Psoas muscle (tissue), 8 donors: ENCODE data around the gene RPL29. TPM values are rescaled to one million over a fixed set of nuclear protein-coding genes. Genes with fewer than 3 reads are reported as not detected.
A peak's percentile ranks its signal among the peaks of the same experiment; 100 is the strongest.
"Not testable (repeated sequence)": the region's sequence is repeated elsewhere in the genome, so short reads cannot be mapped to it uniquely, and the experiment has no call there.

Experiments
- ATAC-seq, 4 donors: fragments of 200-7000 bp; cut with Tn5 transposase; one replicate each; pipeline ENCODE4 v1.9.1; 2020; ENCODE audit warnings: moderate library complexity in 3 of 4, mild to moderate bottlenecking in 2 of 4
- DNase-seq, 2 donors: peaks; one replicate each; pipeline ENCODE4 v3.0.0-alpha.2; 2020
- H3K27ac ChIP-seq: fragments of 200-600 bp; one replicate; pipeline ENCODE4 v1.8.0; 2022
- H3K27me3 ChIP-seq, 3 donors: fragments of 200-600 bp in 1 of 3; one replicate each; pipeline versions ENCODE4 v1.6.1 to v1.8.0; 2013 to 2022; ENCODE audit warnings: low read length in 2 of 3, mild to moderate bottlenecking in 2 of 3, moderate library complexity in 1 of 3; ENCODE audit not compliant: insufficient read depth in 3 of 3
- H3K36me3 ChIP-seq, 2 donors: fragments of 200-600 bp in 1 of 2; one replicate each; pipeline versions ENCODE4 v1.6.1 to v1.8.0; 2013 to 2022; ENCODE audit warnings: low read depth in 1 of 2, mild to moderate bottlenecking in 1 of 2, moderate library complexity in 1 of 2; ENCODE audit not compliant: insufficient read depth in 1 of 2
- H3K4me1 ChIP-seq: fragments of 200-600 bp; one replicate; pipeline ENCODE4 v1.8.0; 2022
- H3K4me3 ChIP-seq: fragments of 200-600 bp; one replicate; pipeline ENCODE4 v1.8.0; 2022; ENCODE audit warnings: mild to moderate bottlenecking
- H3K9me3 ChIP-seq: fragments of 200-600 bp; one replicate; pipeline ENCODE4 v1.8.0; 2022
- CTCF ChIP-seq: fragments of 200-600 bp; IDR thresholded peaks from one replicate; pipeline ENCODE4 v1.8.0; 2022; ENCODE audit warnings: antibody characterized with exemption
- WGBS, 3 donors: extraction: QIAGEN DNeasy Blood & Tissue Kit; methylation state at CpG; one replicate each; pipeline versions ENCODE4 v1.1.6 to v1.1.7; 2013; 5-methylcytosine and 5-hydroxymethylcytosine counted together
- intact Hi-C, 2 donors: fragments of 100-400 bp; cut with DNase I; formaldehyde crosslinking; loops; one replicate each; pipeline versions ENCODE4 v1.11.0 to v1.14.2; 2022
- long read RNA-seq, 2 donors: library from polyadenylated mRNA; unstranded; transcript quantifications; one replicate each; pipeline ENCODE4 v2.0.0, GENCODE V29; 2021
- polyA plus RNA-seq, 3 donors: library from polyadenylated mRNA; stranded (reverse); fragments of 200-250 nt; gene quantifications; one replicate each; pipeline ENCODE4 v1.2.3, GENCODE V29; 2013
- total RNA-seq, 4 donors: library from RNA; stranded (reverse); fragmentation: NEBNext Ultra II Directional in 2 of 4; extraction: Animal tissue kit (Norgen Biotek cat#: 25700) in 2 of 4; gene quantifications; one replicate each; pipeline versions ENCODE4 v1.2.1 to v1.2.4, GENCODE V29; 2021 to 2023
- donor health status: healthy with polysubstance abuse.
- donor health status: DM: no; HTN: no; CAD: no; lungs with moderate emphysema.
- donor health status: Bipolar disorder and iron deficiency.
- donor health status: healthy.
- donor health status: DM: yes; HTN: yes; CAD: no.
- donor health status: DM: no; HTN: no; CAD: no.
- donor health status: DM: no; HTN: no; CAD: no.
- donor health status: DM: yes; HTN: yes; CAD: no.

Gene RPL29
- total RNA-seq (1,000 to 10,000 TPM; 1,113 to 1,294 (median 1,226) TPM), polyA plus RNA-seq (1,000 to 10,000 TPM; 2,395 to 2,767 (median 2,598) TPM)
- long read RNA-seq, donor 1, transcript RPL29-201 (4 exons, 723 nt): major isoform, 166 of 210 reads
- long read RNA-seq, donor 1, partial matches to known transcripts: 41 of 210 reads
- long read RNA-seq, donor 1, other reads (novel, unspliced or antisense): 2 of 210 reads
- long read RNA-seq, donor 2, transcript RPL29-201 (4 exons, 723 nt): major isoform, 201 of 230 reads
- long read RNA-seq, donor 2, partial matches to known transcripts: 18 of 230 reads
- long read RNA-seq, donor 2, other reads (novel, unspliced or antisense): 10 of 230 reads

- Histone ChIP-seq H3K9me3 (no peaks in the 10 kb centered on the region), H3K4me3 (peak within 1 kb of the TSS; percentile 89), H3K4me1 (peaks cover 28% of the 10 kb centered on the region), H3K27ac (peak within 1 kb of the TSS; percentile 83), H3K36me3 (peaks cover 10 to 40% of the 10 kb centered on the region in 2 donors), H3K27me3 (no peaks in the 10 kb centered on the region)
- TF ChIP-seq CTCF: no peak
- ATAC-seq (peak; percentile 92 to 96 (median 94)), DNase-seq (peak; percentile 90 to 94)
- 0 to 1% (median 0%) methylated on average over 38 to 40 of the region's 40 CpGs for WGBS, 3 donors
- intact Hi-C loops: loop anchor here in 1 of 2 donors (1.0 kb wide), 1 partner anchor 53 kb away; the partner anchor contains the start of gene PARP3
These were observed at the start of gene RPL29 for GRCh38 chr3:51995346-51996163. TSS of gene RPL29 (minus strand) at chr3:51995895. CDS start at chr3:51995461, 434 bp downstream.

GRCh38 chr3:52044869-52045619 lies 49.3 kb upstream of the RPL29 start:
- 93 to 96% (median 95%) methylated on average over 14 to 18 of the region's 18 CpGs for WGBS, 3 donors
- Histone ChIP-seq H3K4me1 (peaks cover 29% of the 10 kb centered on the region), H3K4me3 (no peak overlapping the region), H3K36me3 (peaks cover 3 to 16% of the 10 kb centered on the region in 2 donors), H3K27me3 (no peaks in the 10 kb centered on the region), H3K27ac (no peak overlapping the region), H3K9me3 (no peaks in the 10 kb centered on the region)
- intact Hi-C loops: no loop called here
- ATAC-seq: no peak
- no peak for TF ChIP-seq CTCF
- DNase-seq: no peak

GRCh38 chr3:52043750-52044149 lies 48.1 kb upstream of the RPL29 start:
- H3K27ac ChIP-seq: no peak overlapping the region
- 56 to 64% (median 60%) methylated on average over 6 of the region's 6 CpGs for WGBS, 3 donors
- H3K4me3 ChIP-seq: no peak overlapping the region
- no peak for TF ChIP-seq CTCF
- peaks cover 31% of the 10 kb centered on the region for H3K4me1 ChIP-seq
- ATAC-seq: no peak
- no peak for DNase-seq
- H3K27me3 ChIP-seq: no peaks in the 10 kb centered on the region
- peaks cover 0 to 4% of the 10 kb centered on the region in 2 donors for H3K36me3 ChIP-seq
- H3K9me3 ChIP-seq: no peaks in the 10 kb centered on the region
- intact Hi-C loops: loop anchor here in 1 of 2 donors (2.0 kb wide), 1 partner anchor 77 kb away; no protein-coding TSS in a partner anchor

GRCh38 chr3:52043039-52043438 lies 47.3 kb upstream of the RPL29 start:
- not testable (repeated sequence) for DNase-seq, H3K36me3 ChIP-seq, H3K27me3 ChIP-seq, H3K9me3 ChIP-seq, H3K27ac ChIP-seq, H3K4me3 ChIP-seq, ATAC-seq
- intact Hi-C loops: loop anchor here in 1 of 2 donors (2.0 kb wide), 1 partner anchor 78 kb away; no protein-coding TSS in a partner anchor
- 93 to 100% (median 97%) methylated on average over 1 of the region's 1 CpG for WGBS, 3 donors
- peaks cover 31% of the 10 kb centered on the region for H3K4me1 ChIP-seq
